GM23338 (cell line): ENCODE measurements around the gene STAC. TPM values are rescaled to one million over a fixed set of nuclear protein-coding genes. Genes with fewer than 3 reads are reported as not detected.

ENCODE experiments used
- ATAC-seq: fragments of 200-7000 bp; cut with Tn5 transposase; 3 replicates; pipeline ENCODE4 v1.9.1; 2020
- DNase-seq: peaks from one replicate; pipeline ENCODE4 v3.0.0-alpha.2; 2015; ENCODE audit warnings: low spot score
- H2AFZ ChIP-seq: fragments of 200-600 bp; sonication (generic); 2 replicates; pipeline ENCODE4 v1.8.0; 2016; ENCODE audit warnings: antibody characterized with exemption, mild to moderate bottlenecking, moderate library complexity
- H3F3A ChIP-seq: fragments of 200-600 bp; sonication (generic); replicated peaks from 2 replicates; pipeline ENCODE4 v1.8.0; 2017; ENCODE audit warnings: antibody characterized with exemption, mixed run types, low read depth
- H3K27ac ChIP-seq: fragments of 200-600 bp; sonication (generic); 2 replicates; pipeline ENCODE4 v1.6.1; 2016; ENCODE audit warnings: low read depth
- H3K27me3 ChIP-seq: fragments of 200-600 bp; sonication (generic); 2 replicates; pipeline ENCODE4 v1.8.0; 2016; ENCODE audit warnings: mild to moderate bottlenecking, mixed run types, moderate library complexity; ENCODE audit not compliant: insufficient read depth
- H3K36me3 ChIP-seq: fragments of 200-600 bp; sonication (generic); 2 replicates; pipeline ENCODE4 v1.8.0; 2016; ENCODE audit warnings: mild to moderate bottlenecking; ENCODE audit not compliant: insufficient read depth
- H3K4me1 ChIP-seq: fragments of 200-600 bp; sonication (generic); 2 replicates; pipeline ENCODE4 v1.8.0; 2016; ENCODE audit warnings: mild to moderate bottlenecking, moderate library complexity; ENCODE audit not compliant: insufficient read depth
- H3K4me2 ChIP-seq: fragments of 200-600 bp; sonication (generic); 2 replicates; pipeline ENCODE4 v1.7.1; 2017; ENCODE audit warnings: mixed run types
- H3K4me3 ChIP-seq: fragments of 200-600 bp; sonication (generic); 2 replicates; pipeline ENCODE4 v1.6.1; 2016; ENCODE audit warnings: mixed run types
- H3K79me2 ChIP-seq: fragments of 200-600 bp; sonication (generic); replicated peaks from 2 replicates; pipeline ENCODE4 v1.8.0; 2017; ENCODE audit warnings: mild to moderate bottlenecking; ENCODE audit not compliant: insufficient read depth
- H3K9me2 ChIP-seq: fragments of 200-600 bp; sonication (generic); 2 replicates; pipeline ENCODE4 v1.8.0; 2017; ENCODE audit not compliant: insufficient read depth
- H4K20me1 ChIP-seq: fragments of 200-600 bp; sonication (generic); replicated peaks from 2 replicates; pipeline ENCODE4 v1.8.0; 2017; ENCODE audit warnings: mild to moderate bottlenecking; ENCODE audit not compliant: insufficient read depth
- H3K27ac Mint-ChIP-seq: 2 replicates; pipeline ENCODE4 v1.8.0; 2020; ENCODE audit warnings: inconsistent platforms, mild to moderate bottlenecking, moderate library complexity, mixed read lengths
- H3K27me3 Mint-ChIP-seq: 3 replicates; pipeline ENCODE4 v1.8.0; 2022; ENCODE audit warnings: low read depth, mild to moderate bottlenecking, moderate library complexity, mixed read lengths, inconsistent platforms; ENCODE audit not compliant: insufficient read depth, poor library complexity
- H3K36me3 Mint-ChIP-seq: 3 replicates; pipeline ENCODE4 v1.8.0; 2021; ENCODE audit warnings: low read depth, mild to moderate bottlenecking, inconsistent platforms, moderate library complexity, mixed read lengths
- H3K4me1 Mint-ChIP-seq: 3 replicates; pipeline ENCODE4 v1.8.0; 2020; ENCODE audit warnings: mild to moderate bottlenecking, inconsistent platforms, mixed read lengths
- H3K4me3 Mint-ChIP-seq: 3 replicates; pipeline ENCODE4 v1.8.0; 2021; ENCODE audit warnings: moderate library complexity, mild to moderate bottlenecking, inconsistent platforms, mixed read lengths
- H3K9me3 Mint-ChIP-seq: 3 replicates; pipeline ENCODE4 v1.8.0; 2020; ENCODE audit warnings: moderate library complexity, mild to moderate bottlenecking, inconsistent platforms, mixed read lengths
- CREB1 ChIP-seq: fragments of 250-450 bp; sonication (Bioruptor Pico); IDR thresholded peaks from 2 replicates; pipeline ENCODE4 v1.5.0; 2020; ENCODE audit warnings: low read depth, mild to moderate bottlenecking, moderate library complexity
- ETS1 ChIP-seq: IDR thresholded peaks from 2 replicates; pipeline ENCODE4 v1.6.1; 2016; ENCODE audit warnings: antibody characterized with exemption
- EZH2 ChIP-seq: fragments of 200-600 bp; sonication (generic); IDR thresholded peaks from one replicate; pipeline ENCODE4 v1.8.0; 2017; ENCODE audit warnings: antibody characterized with exemption, mild to moderate bottlenecking, low read depth; ENCODE audit not compliant: unreplicated experiment
- EZH2phosphoT487 ChIP-seq: fragments of 200-600 bp; sonication (generic); IDR thresholded peaks from one replicate; pipeline ENCODE4 v1.8.1; 2018; ENCODE audit warnings: antibody characterized with exemption; ENCODE audit not compliant: unreplicated experiment
- POLR2AphosphoS5 ChIP-seq: IDR thresholded peaks from 2 replicates; pipeline ENCODE4 v1.6.1; 2016; ENCODE audit warnings: antibody characterized with exemption, low read depth
- STAT1 ChIP-seq: IDR thresholded peaks from one replicate; pipeline ENCODE4 v1.6.1; 2016; ENCODE audit warnings: antibody characterized with exemption; ENCODE audit not compliant: unreplicated experiment
- ZNF114 ChIP-seq: fragments of 250-450 bp; sonication (Bioruptor Pico); IDR thresholded peaks from 2 replicates; pipeline ENCODE4 v1.5.0; 2020; ENCODE audit warnings: mild to moderate bottlenecking, moderate library complexity
- ZNF331 ChIP-seq: fragments of 250-450 bp; sonication (Bioruptor Pico); IDR thresholded peaks from 2 replicates; pipeline ENCODE4 v1.5.0; 2020; ENCODE audit warnings: low read depth, mild to moderate bottlenecking, moderate library complexity
- polyA plus RNA-seq: library from polyadenylated mRNA; unstranded; fragments of >200 nt; fragmentation: Nextera tagmentation; extraction: Ambion mirVana; gene quantifications from 2 replicates; pipeline ENCODE4 v1.2.1, GENCODE V29; 2016
- total RNA-seq: library from RNA; depleted of rRNA; stranded (reverse); fragments of >200 nt; shearing (Covaris generic); gene quantifications from 2 replicates; pipeline ENCODE4 v1.2.3, GENCODE V29; 2014
- TF ChIP-seq, protein P1 (sequence below), 2 experiments: fragments of 200-600 bp in 1 of 2; sonication (generic) in 1 of 2; conservative IDR thresholded peaks; 2 replicates each; pipeline versions ENCODE4 v1.5.1 to v1.6.1; 2016 to 2017; ENCODE audit warnings: antibody characterized with exemption in 2 of 2, low read depth in 2 of 2, mild to moderate bottlenecking in 2 of 2, moderate library complexity in 1 of 2

The STAC gene
- total and polyA plus RNA-seq, 2 experiments from 2014 or later, result 5.6 to 22.9 TPM

DNA sequence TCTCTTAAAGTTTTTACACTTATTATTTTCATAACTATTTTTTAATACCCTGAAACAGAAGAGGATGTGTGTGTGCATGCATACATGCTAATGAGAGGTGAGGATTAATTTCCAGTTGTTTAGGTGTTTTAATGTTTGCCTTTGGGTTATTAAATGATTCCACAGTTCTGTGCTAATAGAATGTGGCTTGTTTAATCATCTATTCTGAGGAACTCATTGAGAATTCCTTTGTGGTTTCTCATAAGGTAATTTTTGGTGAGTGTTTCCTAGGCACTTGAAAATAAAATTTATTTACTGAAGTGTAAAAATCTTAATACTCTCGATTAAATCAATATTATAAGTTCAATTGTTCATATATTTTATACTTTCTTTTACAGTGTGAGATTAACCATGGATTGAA lies 38.0 kb downstream of the STAC start:
- Histone ChIP-seq H3K27me3 (no peaks in the 10 kb centered on the region), H3K4me1 (peaks cover 5% of the 10 kb centered on the region; the same call in 1 of the 2 replicates), H3K27ac (no peak overlapping the region), H3F3A (no peaks in the 10 kb centered on the region), H3K9me2 (peaks cover 3% of the 10 kb centered on the region; the same call in 1 of the 2 replicates), H3K4me2 (no peak overlapping the region), H2AFZ (no peak overlapping the region), H3K36me3 (no peaks in the 10 kb centered on the region), H4K20me1 (no peaks in the 10 kb centered on the region), H3K79me2 (no peaks in the 10 kb centered on the region; the same call in none of the 2 replicates), H3K4me3 (no peak overlapping the region)
- no peak overlapping the region for H3K4me3 Mint-ChIP-seq
- ATAC-seq (no peak), DNase-seq (no peak)
- H3K27ac Mint-ChIP-seq, result no peak overlapping the region
- H3K27me3 Mint-ChIP-seq, result no peaks in the 10 kb centered on the region
- TF ChIP-seq CREB1, result no peak
- H3K4me1 Mint-ChIP-seq, result peaks cover 4% of the 10 kb centered on the region; the same call in 2 of the 3 replicates
- H3K36me3 Mint-ChIP-seq, result peaks cover 29% of the 10 kb centered on the region; the same call in 2 of the 3 replicates
- peaks cover 29% of the 10 kb centered on the region for H3K9me3 Mint-ChIP-seq

- no peak overlapping the region for H3K4me2 ChIP-seq
- H3K4me1 ChIP-seq, result no peaks in the 10 kb centered on the region
- no peaks in the 10 kb centered on the region for H3K36me3 ChIP-seq
- H3K79me2 ChIP-seq, result no peaks in the 10 kb centered on the region
- no peaks in the 10 kb centered on the region for H3K27me3 ChIP-seq
- no peaks in the 10 kb centered on the region for H3K4me1 Mint-ChIP-seq
- 0 out of 2 replicates have a peak, but pooled peaks cover 5% of the 10 kb centered on the region for H3K9me2 ChIP-seq
- H3K4me3 ChIP-seq, result no peak overlapping the region
- no peak for DNase-seq
- H3K27ac Mint-ChIP-seq, result peak overlapping the region; percentile 60; the same call in 1 of the 2 replicates
- no peak overlapping the region for H3K4me3 Mint-ChIP-seq
- H4K20me1 ChIP-seq, result no peaks in the 10 kb centered on the region; the same call in 1 of the 2 replicates
- TF ChIP-seq, protein P1, sequence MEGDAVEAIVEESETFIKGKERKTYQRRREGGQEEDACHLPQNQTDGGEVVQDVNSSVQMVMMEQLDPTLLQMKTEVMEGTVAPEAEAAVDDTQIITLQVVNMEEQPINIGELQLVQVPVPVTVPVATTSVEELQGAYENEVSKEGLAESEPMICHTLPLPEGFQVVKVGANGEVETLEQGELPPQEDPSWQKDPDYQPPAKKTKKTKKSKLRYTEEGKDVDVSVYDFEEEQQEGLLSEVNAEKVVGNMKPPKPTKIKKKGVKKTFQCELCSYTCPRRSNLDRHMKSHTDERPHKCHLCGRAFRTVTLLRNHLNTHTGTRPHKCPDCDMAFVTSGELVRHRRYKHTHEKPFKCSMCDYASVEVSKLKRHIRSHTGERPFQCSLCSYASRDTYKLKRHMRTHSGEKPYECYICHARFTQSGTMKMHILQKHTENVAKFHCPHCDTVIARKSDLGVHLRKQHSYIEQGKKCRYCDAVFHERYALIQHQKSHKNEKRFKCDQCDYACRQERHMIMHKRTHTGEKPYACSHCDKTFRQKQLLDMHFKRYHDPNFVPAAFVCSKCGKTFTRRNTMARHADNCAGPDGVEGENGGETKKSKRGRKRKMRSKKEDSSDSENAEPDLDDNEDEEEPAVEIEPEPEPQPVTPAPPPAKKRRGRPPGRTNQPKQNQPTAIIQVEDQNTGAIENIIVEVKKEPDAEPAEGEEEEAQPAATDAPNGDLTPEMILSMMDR (conservative IDR thresholded peaks at IDR 0.05; ENCODE audit: low read depth in 2 of 2), result no peak
- TF ChIP-seq EZH2phosphoT487 (no peak), STAT1 (no peak), ZNF114 (CRISPR knock-in tag) (no peak), ZNF331 (no peak), POLR2AphosphoS5 (no peak)
- no peaks in the 10 kb centered on the region for H3F3A ChIP-seq
- no peak overlapping the region for H2AFZ ChIP-seq
- H3K27ac ChIP-seq, result no peak overlapping the region
- no peaks in the 10 kb centered on the region for H3K27me3 Mint-ChIP-seq
- H3K9me3 Mint-ChIP-seq, result no peaks in the 10 kb centered on the region
- no peak for ATAC-seq
- no peaks in the 10 kb centered on the region for H3K36me3 Mint-ChIP-seq
Measured at GRCh38 chr3:36428445-36428844, 48.1 kb downstream of the STAC start.

DNA sequence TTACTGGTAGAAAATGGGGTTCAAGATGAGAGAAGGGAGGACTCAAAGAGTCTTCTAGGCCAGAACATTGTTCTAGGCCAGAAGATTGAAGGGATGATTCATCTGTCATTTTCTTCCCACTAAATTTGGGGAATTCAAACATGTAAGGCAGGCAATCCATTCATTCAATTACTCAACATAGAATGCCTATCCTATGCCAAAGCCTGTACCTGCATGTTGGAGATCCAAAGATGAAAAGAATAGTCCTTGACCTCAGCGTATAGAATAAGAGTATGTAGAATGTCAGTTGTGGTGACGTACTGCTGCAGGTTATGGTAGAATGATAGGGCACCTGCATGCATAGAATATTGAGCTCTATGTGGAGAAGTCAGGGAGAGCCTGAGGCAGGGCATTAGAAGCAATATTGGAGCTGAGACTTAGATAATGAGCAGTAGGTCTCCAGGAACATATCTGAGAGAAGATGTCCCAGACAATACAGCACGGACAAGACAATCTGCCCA lies 49.7 kb downstream of the STAC start:
- DNase-seq (no peak), ATAC-seq (no peak)
- Histone ChIP-seq H3K9me2 (0 out of 2 replicates have a peak, but pooled peaks cover 5% of the 10 kb centered on the region), H3K36me3 (no peaks in the 10 kb centered on the region), H3K4me1 (no peaks in the 10 kb centered on the region), H3F3A (no peaks in the 10 kb centered on the region), H3K4me3 (no peak overlapping the region), H4K20me1 (peaks cover 6% of the 10 kb centered on the region; the same call in 1 of the 2 replicates), H3K27me3 (no peaks in the 10 kb centered on the region), H3K27ac (no peak overlapping the region), H3K4me2 (no peak overlapping the region), H2AFZ (no peak overlapping the region), H3K79me2 (no peaks in the 10 kb centered on the region)
- Mint-ChIP-seq H3K27ac (no peak overlapping the region), H3K9me3 (no peaks in the 10 kb centered on the region), H3K36me3 (no peaks in the 10 kb centered on the region), H3K4me1 (no peaks in the 10 kb centered on the region), H3K4me3 (no peak overlapping the region), H3K27me3 (no peaks in the 10 kb centered on the region)
- TF ChIP-seq EZH2, result no peak
- no peak for TF ChIP-seq ZNF331
- TF ChIP-seq, protein P1 (conservative IDR thresholded peaks at IDR 0.05; ENCODE audit: low read depth in 2 of 2), result no peak
- TF ChIP-seq EZH2phosphoT487, result no peak
- TF ChIP-seq POLR2AphosphoS5, result no peak
- no peak for TF ChIP-seq ETS1
